Activated naive CD4-positive, alpha-beta T cell treated with anti-CD3 and anti-CD28 coated beads, Interleukin-2, amount 50 U/mL, for 16 hours (primary cell): Measurements from ENCODE around the gene ITGA6.

ENCODE experiments used
- DNase-seq: peaks from one replicate; pipeline ENCODE4 v3.0.0-alpha.2; 2020

The ITGA6 gene

DNA sequence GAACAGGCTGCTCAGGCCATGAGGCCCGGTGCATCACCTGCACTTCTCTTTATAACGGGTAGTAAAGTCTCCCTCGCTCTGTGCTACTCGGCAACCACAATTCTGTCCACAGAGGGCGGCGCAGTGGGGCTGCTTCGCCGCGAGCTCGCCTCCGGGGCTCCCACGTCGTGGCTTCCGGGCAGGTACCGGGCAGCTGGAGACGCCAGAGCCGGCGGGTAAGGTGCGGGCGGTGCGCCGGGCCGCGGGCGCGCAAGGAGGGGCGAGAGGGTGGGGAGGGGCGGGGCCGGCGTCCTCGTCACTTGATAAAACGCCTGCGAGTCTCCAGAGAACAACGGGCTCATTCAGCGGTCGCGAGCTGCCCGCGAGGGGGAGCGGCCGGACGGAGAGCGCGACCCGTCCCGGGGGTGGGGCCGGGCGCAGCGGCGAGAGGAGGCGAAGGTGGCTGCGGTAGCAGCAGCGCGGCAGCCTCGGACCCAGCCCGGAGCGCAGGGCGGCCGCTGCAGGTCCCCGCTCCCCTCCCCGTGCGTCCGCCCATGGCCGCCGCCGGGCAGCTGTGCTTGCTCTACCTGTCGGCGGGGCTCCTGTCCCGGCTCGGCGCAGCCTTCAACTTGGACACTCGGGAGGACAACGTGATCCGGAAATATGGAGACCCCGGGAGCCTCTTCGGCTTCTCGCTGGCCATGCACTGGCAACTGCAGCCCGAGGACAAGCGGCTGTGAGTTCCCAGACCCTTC lies at the start of gene ITGA6:
Gene ITGA6, plus strand, starts transcription at position 331 of the 734 bp plus-strand sequence.
- peak; percentile 78 for DNase-seq

DNA sequence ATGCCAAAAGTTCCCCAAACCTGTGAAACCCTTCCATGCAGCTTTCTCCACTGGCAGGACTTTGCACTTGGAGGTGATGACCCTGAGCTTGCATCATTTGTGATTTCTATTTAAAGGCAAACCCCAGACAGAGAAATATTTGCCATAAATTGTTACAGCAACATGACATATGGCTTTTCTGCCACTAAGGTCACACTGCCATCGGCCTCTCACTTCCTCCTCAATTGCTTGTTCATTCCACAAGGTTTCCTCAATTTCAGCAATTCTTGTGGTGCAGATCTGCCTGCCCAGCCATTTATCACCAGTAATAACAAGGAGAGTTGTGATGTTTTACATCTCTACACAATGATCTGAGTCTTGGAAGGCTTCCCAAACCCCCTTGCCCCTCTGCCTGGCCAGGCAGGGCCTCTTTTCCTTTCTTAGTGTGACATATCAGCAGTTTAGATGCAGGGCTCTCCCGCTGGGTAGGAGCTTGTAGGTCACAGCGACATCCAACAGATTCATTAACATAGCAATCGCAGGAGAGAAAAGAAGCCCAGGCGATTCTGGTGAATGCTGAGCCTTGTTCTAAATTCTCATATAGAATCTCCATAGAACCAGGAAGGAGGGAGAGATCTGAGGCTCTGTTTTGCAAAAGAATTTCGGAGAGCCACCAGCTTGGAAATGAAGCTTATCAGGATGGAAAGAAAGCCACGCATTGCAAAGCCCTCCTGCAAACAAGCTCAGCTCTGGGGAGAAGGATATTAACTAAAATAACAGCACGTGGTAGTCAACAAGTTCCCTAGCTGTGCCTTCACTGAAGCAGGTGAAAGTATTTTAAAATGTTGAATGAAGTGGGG lies 46.7 kb upstream of the ITGA6 start:
- no peak for DNase-seq

- DNase-seq: no peak
Observed at GRCh38 chr2:172381275-172382027, 45.9 kb upstream of the ITGA6 start.

DNA sequence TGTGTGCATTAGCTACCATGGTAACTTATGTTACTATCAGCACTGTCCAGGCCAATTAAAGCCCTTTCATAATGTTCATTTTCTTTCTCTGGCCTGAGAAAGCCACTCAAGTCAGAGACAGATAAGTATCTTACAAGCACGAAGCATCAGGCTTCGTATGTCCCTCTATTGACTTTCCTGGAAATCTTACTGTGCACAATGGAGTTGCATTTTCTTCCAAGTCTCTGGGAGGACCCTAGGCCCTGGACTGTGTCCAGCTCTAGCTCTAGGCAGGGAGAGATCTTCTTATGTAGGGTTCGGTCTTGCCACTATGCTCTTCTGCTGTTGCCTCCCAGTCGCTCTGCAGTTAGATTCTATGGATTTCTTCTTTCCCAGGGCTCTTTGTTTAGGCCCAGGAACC lies 40.0 kb upstream of the ITGA6 start:
- DNase-seq: no peak

DNA sequence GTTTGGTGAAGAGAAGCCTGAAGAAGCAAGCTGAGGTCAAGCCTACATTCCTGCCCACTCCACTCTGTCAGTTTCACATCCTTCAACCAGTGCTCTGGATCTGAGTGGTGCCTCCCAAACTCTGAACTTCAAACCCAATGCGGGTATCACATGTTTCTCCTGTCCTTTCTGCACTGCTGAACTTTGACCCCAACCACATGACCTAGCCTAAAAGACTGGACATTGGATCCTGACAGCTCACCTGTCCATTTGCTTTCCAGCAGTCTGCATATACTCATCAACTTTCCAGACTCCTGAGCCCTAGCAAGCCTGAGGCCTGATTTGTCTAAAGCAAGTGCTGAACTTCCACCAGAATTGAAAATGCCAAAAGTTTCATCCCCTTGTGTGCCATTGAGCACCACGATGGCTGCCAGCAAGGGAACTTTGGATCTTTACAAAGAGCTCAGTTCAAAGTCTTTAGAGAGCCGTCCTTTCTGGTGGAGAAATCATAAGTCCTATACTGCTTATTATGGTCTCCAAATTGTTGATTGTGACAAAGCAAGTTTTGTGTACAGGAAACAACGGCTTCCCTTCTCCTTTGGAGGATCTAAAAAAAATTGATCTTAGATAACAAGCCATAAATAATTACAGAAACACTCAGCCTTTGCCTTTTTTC lies 37.6 kb upstream of the ITGA6 start:
- no peak for DNase-seq

GRCh38 chr2:172394002-172394401 lies 33.4 kb upstream of the ITGA6 start:
- DNase-seq: no peak

DNA sequence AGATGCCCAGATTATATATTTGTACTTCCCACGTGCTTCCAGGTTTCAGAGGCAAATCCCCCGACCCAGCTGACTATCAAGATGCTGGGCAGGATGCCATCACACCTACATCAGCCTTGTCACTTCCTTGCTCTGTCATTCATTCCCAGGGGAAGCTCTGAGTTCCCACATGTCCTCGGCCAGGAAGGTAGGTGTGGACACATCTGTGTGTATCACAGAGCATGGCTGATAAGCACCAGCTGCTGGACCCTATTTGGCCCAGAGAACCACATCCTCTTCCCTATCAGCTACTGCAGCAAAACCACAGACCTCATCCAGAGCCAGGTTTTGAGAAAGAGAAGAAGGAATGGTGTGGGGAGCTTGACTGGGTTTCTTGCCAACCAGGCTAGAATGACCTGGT lies 31.9 kb upstream of the ITGA6 start:
- no peak for DNase-seq

DNA sequence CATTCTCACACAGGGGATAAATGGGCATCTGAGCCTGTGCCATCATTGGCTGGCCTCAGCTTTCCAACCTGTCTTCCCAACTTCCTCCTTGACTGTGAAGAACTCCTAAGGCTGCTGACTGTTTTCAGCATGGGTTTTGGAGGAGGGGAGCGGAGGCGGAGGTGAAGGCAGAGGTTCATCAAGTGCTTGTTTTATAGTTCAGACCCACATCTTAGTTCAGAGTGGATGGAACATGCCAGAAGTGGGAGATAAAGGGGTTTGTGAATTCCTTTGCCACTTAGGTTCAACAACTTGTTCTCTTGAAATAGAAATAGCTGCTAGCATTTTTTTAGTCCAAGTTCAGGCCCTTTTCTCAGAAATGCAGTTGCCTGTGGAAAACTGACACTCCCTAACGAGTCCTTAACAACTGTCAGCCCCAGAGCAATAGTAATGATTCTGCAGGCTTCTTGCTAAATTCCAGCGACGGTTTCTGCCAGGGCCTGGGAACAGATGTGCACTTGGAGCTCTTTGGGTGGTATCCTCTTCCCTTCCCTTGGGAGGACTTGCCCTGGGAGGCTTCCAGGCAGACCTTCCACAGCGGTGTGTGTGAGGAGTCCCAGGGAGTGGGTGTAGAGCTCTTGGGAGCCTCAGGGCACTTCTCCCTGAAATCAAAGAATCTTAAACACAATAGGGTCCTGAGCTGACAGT lies 30.1 kb upstream of the ITGA6 start:
- DNase-seq: no peak

DNA sequence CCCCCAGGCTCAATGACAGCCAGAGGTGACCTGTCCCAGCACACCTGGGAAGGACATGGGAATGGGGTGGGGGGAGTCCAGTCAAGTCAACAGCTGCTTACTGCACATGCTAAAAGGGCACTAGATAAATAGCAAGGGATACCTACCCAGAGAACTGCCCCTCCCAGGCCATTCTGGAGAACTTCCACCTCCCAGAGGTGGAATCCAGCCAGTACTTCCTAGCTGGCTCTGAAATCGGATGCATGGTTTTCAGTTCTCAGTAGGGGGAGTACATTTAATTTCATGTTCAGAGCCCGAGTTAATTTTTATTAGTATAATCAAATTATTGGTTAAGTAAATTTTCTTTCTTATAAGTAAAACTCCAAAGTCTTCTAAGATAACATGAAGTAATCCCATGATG lies 28.9 kb upstream of the ITGA6 start:
- no peak for DNase-seq

- no peak for DNase-seq
Observed at GRCh38 chr2:172399765-172400164, 27.6 kb upstream of the ITGA6 start.

GRCh38 chr2:172402198-172402597 lies 25.2 kb upstream of the ITGA6 start:
- DNase-seq: no peak

- no peak for DNase-seq
Observed at GRCh38 chr2:172403402-172403801, 24.0 kb upstream of the ITGA6 start.

DNA sequence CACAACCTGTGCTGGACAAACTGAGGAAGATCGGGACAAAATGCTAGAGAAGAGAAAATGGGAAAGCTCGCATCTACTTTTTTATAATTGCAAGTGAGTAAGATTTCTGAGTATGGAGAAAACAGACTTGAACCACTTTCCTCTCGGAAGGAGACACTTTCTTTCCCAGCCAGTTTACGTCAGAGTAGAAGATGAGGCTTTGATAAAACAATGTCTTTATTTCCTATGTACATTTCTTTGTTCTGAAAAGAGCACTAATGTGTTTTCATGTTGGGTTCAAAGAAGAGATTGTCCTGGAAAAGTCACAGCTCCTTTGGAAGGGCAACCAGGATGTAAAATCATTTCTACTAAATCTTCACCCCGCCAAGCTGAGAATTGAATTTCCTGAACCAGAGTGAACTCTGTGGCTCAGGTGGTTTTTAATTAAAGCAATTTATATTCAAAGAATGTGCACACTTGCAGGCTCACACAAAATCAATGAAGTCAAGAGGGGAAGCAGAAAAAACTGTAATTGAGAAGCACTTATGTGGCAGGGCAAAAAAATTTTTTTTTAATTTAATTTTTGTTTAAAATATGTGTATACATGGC lies 23.4 kb upstream of the ITGA6 start:
- DNase-seq: no peak

DNA sequence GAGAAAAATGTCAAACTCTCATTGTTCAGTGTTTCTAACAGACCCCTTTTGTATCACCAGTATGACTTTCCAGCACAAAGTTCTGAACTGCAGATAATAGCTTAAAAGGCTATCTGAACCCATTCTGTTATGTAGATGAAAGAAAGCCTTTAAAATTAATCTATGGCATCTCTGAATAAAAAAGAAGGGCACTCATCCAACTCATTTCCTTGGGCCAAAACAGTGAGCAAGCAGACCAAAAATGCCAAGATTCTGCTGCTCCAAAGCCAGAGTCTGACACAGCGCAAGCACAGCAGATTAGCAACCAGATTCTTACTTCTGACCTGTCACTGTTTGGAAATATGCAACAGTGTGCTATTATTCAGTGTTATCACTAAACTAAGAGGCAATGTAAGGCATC lies 22.6 kb upstream of the ITGA6 start:
- DNase-seq: no peak

- no peak for DNase-seq
Observed at GRCh38 chr2:172405673-172406072, 21.7 kb upstream of the ITGA6 start.

DNA sequence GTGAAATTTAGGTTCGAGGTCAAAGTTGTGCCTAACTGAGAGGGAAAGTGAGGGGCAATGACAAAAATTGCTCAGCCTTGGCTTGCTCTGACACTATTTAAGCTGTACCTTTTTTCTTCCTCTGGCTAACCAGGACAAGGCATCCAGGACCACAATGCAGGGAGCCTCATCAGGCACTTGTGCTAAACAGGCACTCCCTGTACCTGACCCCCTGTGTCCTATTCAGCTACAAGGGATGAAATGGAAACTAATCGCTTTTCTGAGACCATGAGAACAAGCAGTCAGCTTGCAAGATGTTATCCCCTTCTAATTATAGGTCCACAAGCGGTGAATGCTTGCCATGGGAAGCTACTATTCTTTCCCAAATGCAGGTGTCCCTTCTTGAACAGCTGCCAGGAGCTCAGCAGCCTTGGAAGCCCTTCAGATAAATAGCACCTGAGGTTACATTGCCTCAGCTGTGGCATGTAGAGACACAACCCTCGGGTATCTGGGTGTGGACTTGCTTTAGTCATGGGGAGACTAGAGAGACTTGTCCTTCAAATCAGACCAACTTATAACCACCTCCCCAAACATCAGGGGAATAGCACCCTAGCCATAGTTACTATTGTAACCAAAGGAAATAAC lies 19.1 kb upstream of the ITGA6 start:
- no peak for DNase-seq

GRCh38 chr2:172409042-172409441 lies 18.3 kb upstream of the ITGA6 start:
- no peak for DNase-seq

DNA sequence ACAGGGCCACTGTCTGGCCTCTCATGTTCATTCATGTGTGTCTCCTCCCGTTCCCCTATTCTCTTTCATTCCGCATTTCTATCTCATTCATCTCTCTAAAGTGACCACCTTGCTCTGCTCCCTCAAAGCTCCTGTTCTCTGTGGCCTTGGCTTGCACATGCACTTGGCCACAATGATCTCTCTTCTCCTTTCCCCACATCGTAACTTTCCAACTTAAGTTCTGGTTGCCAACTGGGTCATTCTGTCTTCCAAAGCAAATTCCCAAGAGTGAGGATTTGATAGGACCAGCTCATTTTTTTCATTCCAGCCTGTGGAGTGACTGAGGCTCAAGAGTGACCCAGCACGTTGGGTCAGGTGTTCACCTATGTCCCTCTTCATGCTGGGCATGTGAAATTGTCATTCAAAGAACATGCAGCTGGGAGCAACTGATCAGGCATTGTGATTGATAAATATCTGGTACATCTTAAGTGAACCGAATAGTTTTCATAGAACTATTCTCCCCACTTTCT lies 14.3 kb upstream of the ITGA6 start:
- DNase-seq: no peak

GRCh38 chr2:172415157-172415864 lies 12.1 kb upstream of the ITGA6 start:
- DNase-seq: no peak

DNA sequence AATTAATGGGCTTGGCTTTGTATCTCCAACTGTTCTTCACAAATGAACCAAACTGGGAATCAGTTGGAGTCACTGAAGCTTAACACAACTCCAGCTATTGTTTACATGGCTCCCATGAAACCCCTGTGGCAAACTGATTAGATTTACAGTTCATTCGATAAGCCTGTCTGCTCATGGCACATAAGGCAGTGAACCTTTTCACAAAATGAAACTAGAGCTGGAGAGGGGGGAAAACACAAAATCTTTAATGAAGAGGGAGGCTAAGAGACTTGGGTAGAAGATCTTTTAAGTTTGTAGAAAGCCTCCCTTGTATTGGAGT lies 11.6 kb upstream of the ITGA6 start:
- no peak for DNase-seq
